K562 (cell line): Measurements from ENCODE around the gene ZNF749. TPM values are rescaled to one million over a fixed set of nuclear protein-coding genes. Genes with fewer than 3 reads are reported as not detected.

Source experiments
- CC2D1A ChIP-seq: fragments of 450-650 bp; IDR thresholded peaks from 2 replicates; pipeline ENCODE4 v1.6.1; 2017; ENCODE audit warnings: mild to moderate bottlenecking
- CEBPG ChIP-seq, 3 experiments: fragments of 200-800 bp in 1 of 3; sonication (Bioruptor generic) in 1 of 3; sonication (generic) in 1 of 3; formaldehyde crosslinking in 1 of 3; IDR thresholded peaks in 2 of 3; conservative IDR thresholded peaks in 1 of 3; 2 replicates each; pipeline versions ENCODE4 v1.6.1 to v1.8.0; 2016 to 2022; ENCODE audit warnings: missing compliant biosample characterization in 2 of 3, missing genetic modification characterization in 2 of 3, mild to moderate bottlenecking in 1 of 3, missing genetic modification reagents in 1 of 3
- DDX20 ChIP-seq: fragments of 450-650 bp; IDR thresholded peaks from 2 replicates; pipeline ENCODE4 v1.6.1; 2016; ENCODE audit warnings: missing genetic modification characterization, low read depth, mild to moderate bottlenecking, missing compliant biosample characterization, moderate library complexity
- KDM4B ChIP-seq, 2 experiments: fragments of 450-650 bp in 1 of 2; sonication (generic) in 1 of 2; IDR thresholded peaks; 2 replicates each; pipeline ENCODE4 v1.6.1; 2016 to 2017; ENCODE audit warnings: borderline replicate concordance in 2 of 2, antibody characterized with exemption in 1 of 2, low read depth in 1 of 2, mild to moderate bottlenecking in 1 of 2
- KLF10 ChIP-seq: fragments of 250-450 bp; sonication (Bioruptor Pico); IDR thresholded peaks from 2 replicates; pipeline ENCODE4 v1.6.1; 2021; ENCODE audit warnings: matching md5 sums
- LCOR ChIP-seq: sonication (generic); formaldehyde crosslinking; IDR thresholded peaks from 2 replicates; pipeline ENCODE4 v1.8.0; 2022; ENCODE audit warnings: mild to moderate bottlenecking, missing genetic modification reagents
- PRMT5 ChIP-seq: sonication (generic); formaldehyde crosslinking; IDR thresholded peaks from 2 replicates; pipeline ENCODE4 v1.5.0; 2020; ENCODE audit warnings: missing genetic modification reagents
- RBM14 ChIP-seq: fragments of 200-400 bp; formaldehyde crosslinking; IDR thresholded peaks from 2 replicates; pipeline ENCODE4 v1.6.1; 2018; ENCODE audit warnings: low read depth, mild to moderate bottlenecking, low read length, moderate library complexity, borderline replicate concordance; ENCODE audit not compliant: insufficient read depth
- SIN3A ChIP-seq, 2 experiments: fragments of 150-350 bp in 1 of 2; IDR thresholded peaks; 2 replicates each; pipeline ENCODE4 v1.6.1; 2011 to 2016; ENCODE audit warnings: borderline replicate concordance in 2 of 2, low read depth in 2 of 2, low read length in 2 of 2, mild to moderate bottlenecking in 2 of 2, moderate library complexity in 2 of 2; ENCODE audit not compliant: control insufficient read depth in 1 of 2
- TAF1 ChIP-seq: IDR thresholded peaks from 2 replicates; pipeline ENCODE4 v1.6.1; 2011; ENCODE audit warnings: mild to moderate bottlenecking, low read length, moderate library complexity; ENCODE audit not compliant: insufficient read depth, control insufficient read depth, severe bottlenecking; ENCODE audit errors: extremely low read depth
- TARDBP ChIP-seq: fragments of 450-650 bp; IDR thresholded peaks from 2 replicates; pipeline ENCODE4 v1.6.1; 2016
- ZBTB1 ChIP-seq: sonication (generic); formaldehyde crosslinking; IDR thresholded peaks from 2 replicates; pipeline ENCODE4 v1.8.1; 2023; ENCODE audit warnings: missing genetic modification reagents, low read depth, mild to moderate bottlenecking, borderline replicate concordance
- ZKSCAN1 ChIP-seq: fragments of 150-350 bp; IDR thresholded peaks from 2 replicates; pipeline ENCODE4 v1.6.1; 2016; ENCODE audit warnings: low read depth, low read length
- ZNF121 ChIP-seq: sonication (generic); formaldehyde crosslinking; conservative IDR thresholded peaks from 2 replicates; pipeline ENCODE4 v1.8.0; 2022; ENCODE audit warnings: missing genetic modification reagents
- ZNF79 ChIP-seq: fragments of 250-450 bp; sonication (Bioruptor Pico); IDR thresholded peaks from 2 replicates; pipeline ENCODE4 v1.4.0; 2020; ENCODE audit warnings: low read depth, mild to moderate bottlenecking, moderate library complexity
- polyA plus RNA-seq, 8 experiments: library from polyadenylated mRNA; depleted of rRNA in 4 of 8; stranded (reverse) in 5 of 8; unstranded in 3 of 8; fragments of >200 nt; fragmentation: Nextera tagmentation in 2 of 8; fragmentation: Illumina TruSeq in 1 of 8; extraction: Ambion mirVana in 2 of 8; extraction: Trizol in 1 of 8; gene quantifications; 2 replicates each; pipeline versions ENCODE4 v1.2.1 to v1.2.3, GENCODE V29; 2011 to 2014; ENCODE audit warnings: inconsistent platforms in 1 of 8, missing spikeins in 1 of 8
- total RNA-seq, 7 experiments: library from RNA; depleted of rRNA in 6 of 7; stranded (reverse); fragments of >200 nt in 6 of 7; fragmentation: Illumina TruSeq in 2 of 7; extraction: Trizol in 2 of 7; gene quantifications; 2 replicates each; pipeline versions ENCODE4 v1.2.1 to v1.2.3, GENCODE V29; 2011 to 2021; ENCODE audit warnings: low replicate concordance in 1 of 7
- TF ChIP-seq, protein P1 (sequence below): fragments of 250-450 bp; sonication (Bioruptor Pico); IDR thresholded peaks from 2 replicates; pipeline ENCODE4 v1.4.0; 2020; ENCODE audit warnings: borderline replicate concordance
- TF ChIP-seq, protein P2 (sequence below): IDR thresholded peaks from 3 replicates; pipeline ENCODE4 v1.6.1; 2011; ENCODE audit warnings: borderline replicate concordance, mild to moderate bottlenecking; ENCODE audit not compliant: insufficient read length, insufficient read depth
- TF ChIP-seq, protein P3 (sequence below): sonication (generic); formaldehyde crosslinking; IDR thresholded peaks from 2 replicates; pipeline ENCODE4 v1.8.1; 2023; ENCODE audit warnings: mild to moderate bottlenecking, missing genetic modification reagents
- TF ChIP-seq, protein P4 (sequence below): fragments of 200-800 bp; sonication (Bioruptor generic); IDR thresholded peaks from 2 replicates; pipeline ENCODE4 v1.6.1; 2017; ENCODE audit warnings: missing genetic modification characterization, missing compliant biosample characterization

The ZNF749 gene
- total and polyA plus RNA-seq, 9 of the 15 experiments (the other 6 are each of a cell fraction or from before 2014, with no cell fraction given) = 5.3 to 33.2 (median 15.0) TPM

DNA sequence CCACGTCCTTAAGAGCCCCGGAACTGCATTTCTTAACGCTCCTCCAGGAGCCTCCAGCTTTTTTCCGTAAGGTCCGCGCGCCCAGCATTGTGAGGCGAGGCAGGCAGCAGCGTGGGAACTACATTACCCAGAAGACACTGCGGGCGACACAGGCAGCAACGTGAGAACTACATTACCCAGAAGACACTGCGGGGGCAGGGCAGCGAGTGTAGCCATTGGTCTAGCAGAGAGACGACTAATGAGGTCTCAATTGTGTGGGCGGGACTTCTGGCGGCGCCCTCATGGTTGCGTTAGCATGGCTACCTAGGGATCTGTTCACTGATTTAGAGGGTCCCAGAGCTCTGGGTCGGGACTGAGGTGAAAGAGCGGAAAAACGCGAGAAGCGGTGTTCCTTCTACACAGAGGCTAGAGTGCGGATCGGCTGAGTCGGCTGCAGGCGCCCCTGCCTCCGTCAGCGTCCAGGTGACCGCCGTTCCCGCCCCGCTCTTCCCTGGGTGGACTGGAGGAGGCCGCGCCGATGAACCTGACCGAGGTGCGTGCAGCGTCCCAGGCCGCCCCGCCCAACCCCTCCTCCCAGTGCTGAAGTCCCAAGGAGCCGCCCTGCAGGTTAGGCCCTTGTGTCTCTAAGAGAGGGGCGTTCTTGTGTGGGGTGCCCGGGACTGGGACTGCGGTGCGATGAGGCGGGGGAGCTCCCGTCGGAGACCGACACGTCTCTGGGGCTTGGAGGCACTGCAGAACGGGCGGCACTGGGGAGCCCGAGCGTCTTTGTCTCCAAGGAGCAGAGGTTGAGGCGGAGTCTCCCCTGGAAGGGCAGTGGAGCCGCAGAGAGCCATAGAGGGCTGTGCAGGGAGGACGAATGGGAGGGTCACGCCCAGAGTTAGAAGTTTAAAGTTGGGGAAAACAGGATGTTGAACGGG lies at the start of gene ZNF749 (continued):
- TF ChIP-seq PRMT5 (CRISPR knock-in tag) (no peak), ZNF121 (no peak), ZKSCAN1 (no peak), LCOR (CRISPR knock-in tag) (peak; percentile 25; the same call in 1 of the 2 replicates), CEBPG (CRISPR knock-in tag; IDR thresholded peaks at IDR 0.05) (no peak), CEBPG (tag; conservative IDR thresholded peaks at IDR 0.05 in 1 of 2, IDR thresholded peaks at IDR 0.05 in 1 of 2) (peak in 1 of 2 experiments; percentile 43; a peak in 1 of 4 replicates), CC2D1A (no peak), ZBTB1 (CRISPR knock-in tag) (no peak), KLF10 (no peak), KDM4B (IDR thresholded peaks at IDR 0.05; ENCODE audit: borderline replicate concordance in 2 of 2, low read depth in 1 of 2) (no peak; a peak in 1 of 4 replicates), TAF1 (peak; percentile 63), ZNF79 (CRISPR knock-in tag) (no peak), TARDBP (no peak), SIN3A (IDR thresholded peaks at IDR 0.05; ENCODE audit: borderline replicate concordance in 2 of 2, control insufficient read depth in 1 of 2, low read depth in 2 of 2, low read length in 2 of 2) (peak; percentile 30 to 42; a peak in 2 of 4 replicates), RBM14 (no peak), DDX20 (tag) (no peak)
- TF ChIP-seq, protein P1, sequence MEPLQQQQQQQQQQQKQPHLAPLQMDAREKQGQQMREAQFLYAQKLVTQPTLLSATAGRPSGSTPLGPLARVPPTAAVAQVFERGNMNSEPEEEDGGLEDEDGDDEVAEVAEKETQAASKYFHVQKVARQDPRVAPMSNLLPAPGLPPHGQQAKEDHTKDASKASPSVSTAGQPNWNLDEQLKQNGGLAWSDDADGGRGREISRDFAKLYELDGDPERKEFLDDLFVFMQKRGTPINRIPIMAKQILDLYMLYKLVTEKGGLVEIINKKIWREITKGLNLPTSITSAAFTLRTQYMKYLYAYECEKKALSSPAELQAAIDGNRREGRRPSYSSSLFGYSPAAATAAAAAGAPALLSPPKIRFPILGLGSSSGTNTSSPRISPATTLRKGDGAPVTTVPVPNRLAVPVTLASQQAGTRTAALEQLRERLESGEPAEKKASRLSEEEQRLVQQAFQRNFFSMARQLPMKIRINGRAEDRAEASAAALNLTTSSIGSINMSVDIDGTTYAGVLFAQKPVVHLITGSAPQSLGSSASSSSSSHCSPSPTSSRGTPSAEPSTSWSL (CRISPR knock-in tag) = no peak
- TF ChIP-seq, protein P2, sequence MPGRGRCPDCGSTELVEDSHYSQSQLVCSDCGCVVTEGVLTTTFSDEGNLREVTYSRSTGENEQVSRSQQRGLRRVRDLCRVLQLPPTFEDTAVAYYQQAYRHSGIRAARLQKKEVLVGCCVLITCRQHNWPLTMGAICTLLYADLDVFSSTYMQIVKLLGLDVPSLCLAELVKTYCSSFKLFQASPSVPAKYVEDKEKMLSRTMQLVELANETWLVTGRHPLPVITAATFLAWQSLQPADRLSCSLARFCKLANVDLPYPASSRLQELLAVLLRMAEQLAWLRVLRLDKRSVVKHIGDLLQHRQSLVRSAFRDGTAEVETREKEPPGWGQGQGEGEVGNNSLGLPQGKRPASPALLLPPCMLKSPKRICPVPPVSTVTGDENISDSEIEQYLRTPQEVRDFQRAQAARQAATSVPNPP = no peak
- TF ChIP-seq, protein P3, sequence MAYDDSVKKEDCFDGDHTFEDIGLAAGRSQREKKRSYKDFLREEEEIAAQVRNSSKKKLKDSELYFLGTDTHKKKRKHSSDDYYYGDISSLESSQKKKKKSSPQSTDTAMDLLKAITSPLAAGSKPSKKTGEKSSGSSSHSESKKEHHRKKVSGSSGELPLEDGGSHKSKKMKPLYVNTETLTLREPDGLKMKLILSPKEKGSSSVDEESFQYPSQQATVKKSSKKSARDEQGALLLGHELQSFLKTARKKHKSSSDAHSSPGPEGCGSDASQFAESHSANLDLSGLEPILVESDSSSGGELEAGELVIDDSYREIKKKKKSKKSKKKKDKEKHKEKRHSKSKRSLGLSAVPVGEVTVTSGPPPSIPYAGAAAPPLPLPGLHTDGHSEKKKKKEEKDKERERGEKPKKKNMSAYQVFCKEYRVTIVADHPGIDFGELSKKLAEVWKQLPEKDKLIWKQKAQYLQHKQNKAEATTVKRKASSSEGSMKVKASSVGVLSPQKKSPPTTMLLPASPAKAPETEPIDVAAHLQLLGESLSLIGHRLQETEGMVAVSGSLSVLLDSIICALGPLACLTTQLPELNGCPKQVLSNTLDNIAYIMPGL (CRISPR knock-in tag) = no peak
- TF ChIP-seq, protein P4, sequence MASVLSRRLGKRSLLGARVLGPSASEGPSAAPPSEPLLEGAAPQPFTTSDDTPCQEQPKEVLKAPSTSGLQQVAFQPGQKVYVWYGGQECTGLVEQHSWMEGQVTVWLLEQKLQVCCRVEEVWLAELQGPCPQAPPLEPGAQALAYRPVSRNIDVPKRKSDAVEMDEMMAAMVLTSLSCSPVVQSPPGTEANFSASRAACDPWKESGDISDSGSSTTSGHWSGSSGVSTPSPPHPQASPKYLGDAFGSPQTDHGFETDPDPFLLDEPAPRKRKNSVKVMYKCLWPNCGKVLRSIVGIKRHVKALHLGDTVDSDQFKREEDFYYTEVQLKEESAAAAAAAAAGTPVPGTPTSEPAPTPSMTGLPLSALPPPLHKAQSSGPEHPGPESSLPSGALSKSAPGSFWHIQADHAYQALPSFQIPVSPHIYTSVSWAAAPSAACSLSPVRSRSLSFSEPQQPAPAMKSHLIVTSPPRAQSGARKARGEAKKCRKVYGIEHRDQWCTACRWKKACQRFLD = peak; percentile 69; the same call in 1 of the 2 replicates
